GM12891 (cell line): Measurements from ENCODE around the gene TAF1L.

Source experiments
- POLR2A ChIP-seq: IDR thresholded peaks from 2 replicates; pipeline ENCODE4 v1.6.1; 2011; ENCODE audit warnings: low read depth, low read length, control low read depth
- POLR2AphosphoS5 ChIP-seq: IDR thresholded peaks from 2 replicates; pipeline ENCODE4 v1.6.1; 2011; ENCODE audit warnings: low read depth, low read length, control low read depth
- POU2F2 ChIP-seq: IDR thresholded peaks from 2 replicates; pipeline ENCODE4 v1.6.1; 2011; ENCODE audit warnings: low read depth, mild to moderate bottlenecking, control low read depth, low read length, moderate library complexity
- SPI1 ChIP-seq: IDR thresholded peaks from 2 replicates; pipeline ENCODE4 v1.6.1; 2011; ENCODE audit warnings: low read depth, low read length, control low read depth
- TAF1 ChIP-seq: IDR thresholded peaks from 2 replicates; pipeline ENCODE4 v1.6.1; 2011; ENCODE audit warnings: low read depth, low read length, control low read depth

- TF ChIP-seq POLR2A (no peak), SPI1 (no peak), POLR2AphosphoS5 (no peak), TAF1 (no peak), POU2F2 (no peak)
Measured at GRCh38 chr9:32579706-32580331, 55.6 kb downstream of the TAF1L start.
